Esophagus squamous epithelium (tissue), 4 donors: Measurements from ENCODE around the gene WSCD2.

Source experiments
- POLR2A ChIP-seq, 4 donors: fragments of 450-650 bp; IDR thresholded peaks; one replicate each; pipeline ENCODE4 v1.6.1; 2017; ENCODE audit warnings: antibody characterized with exemption in 4 of 4, mild to moderate bottlenecking in 4 of 4, moderate library complexity in 3 of 4
- TF ChIP-seq, protein P1 (sequence below), 6 experiments: fragments of 450-650 bp in 4 of 6; fragments of 200-600 bp in 2 of 6; sonication (generic) in 2 of 6; IDR thresholded peaks; one replicate each; pipeline ENCODE4 v1.5.1; 2016 to 2019; ENCODE audit warnings: antibody characterized with exemption in 6 of 6, mild to moderate bottlenecking in 4 of 6, moderate library complexity in 4 of 6

DNA sequence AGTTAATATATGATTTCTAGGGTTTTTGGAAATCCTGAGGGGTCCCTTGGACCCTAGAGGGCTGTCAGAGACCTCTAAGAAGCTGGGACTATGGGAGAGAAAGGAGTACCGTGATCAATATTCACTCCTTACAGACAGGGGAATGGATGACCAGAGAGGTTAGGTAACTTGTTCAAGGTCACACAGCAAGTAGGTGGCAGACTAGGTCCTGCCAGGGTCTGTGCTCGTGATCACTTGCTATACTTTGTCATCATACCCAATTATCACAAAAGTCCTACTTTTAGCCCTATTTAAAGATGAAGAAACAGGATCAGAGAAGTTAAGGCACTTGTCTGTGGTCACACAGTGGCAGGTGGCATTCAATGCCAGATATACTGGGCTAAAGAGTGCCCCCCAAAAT, 42.9 kb downstream of the WSCD2 start:
- no peak for TF ChIP-seq POLR2A (IDR thresholded peaks at IDR 0.05)
- TF ChIP-seq, protein P1, sequence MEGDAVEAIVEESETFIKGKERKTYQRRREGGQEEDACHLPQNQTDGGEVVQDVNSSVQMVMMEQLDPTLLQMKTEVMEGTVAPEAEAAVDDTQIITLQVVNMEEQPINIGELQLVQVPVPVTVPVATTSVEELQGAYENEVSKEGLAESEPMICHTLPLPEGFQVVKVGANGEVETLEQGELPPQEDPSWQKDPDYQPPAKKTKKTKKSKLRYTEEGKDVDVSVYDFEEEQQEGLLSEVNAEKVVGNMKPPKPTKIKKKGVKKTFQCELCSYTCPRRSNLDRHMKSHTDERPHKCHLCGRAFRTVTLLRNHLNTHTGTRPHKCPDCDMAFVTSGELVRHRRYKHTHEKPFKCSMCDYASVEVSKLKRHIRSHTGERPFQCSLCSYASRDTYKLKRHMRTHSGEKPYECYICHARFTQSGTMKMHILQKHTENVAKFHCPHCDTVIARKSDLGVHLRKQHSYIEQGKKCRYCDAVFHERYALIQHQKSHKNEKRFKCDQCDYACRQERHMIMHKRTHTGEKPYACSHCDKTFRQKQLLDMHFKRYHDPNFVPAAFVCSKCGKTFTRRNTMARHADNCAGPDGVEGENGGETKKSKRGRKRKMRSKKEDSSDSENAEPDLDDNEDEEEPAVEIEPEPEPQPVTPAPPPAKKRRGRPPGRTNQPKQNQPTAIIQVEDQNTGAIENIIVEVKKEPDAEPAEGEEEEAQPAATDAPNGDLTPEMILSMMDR (IDR thresholded peaks at IDR 0.05): no peak
